ENCODE measurements around the gene AKAP9.
"Not testable (repeated sequence)": the region's sequence is repeated elsewhere in the genome, so short reads cannot be mapped to it uniquely, and the experiment has no call there.

Gene AKAP9

GRCh38 chr7:92135052-92135889, 194.6 kb downstream of the AKAP9 start:
- peak; percentile 9 to 24 for DNase-seq

GRCh38 chr7:92137557-92137956, 196.9 kb downstream of the AKAP9 start:
- no peak for DNase-seq

- no peak for DNase-seq
These were observed 200.5 kb downstream of the AKAP9 start for GRCh38 chr7:92141161-92141560.

GRCh38 chr7:92142791-92143190, 202.1 kb downstream of the AKAP9 start:
- not testable (repeated sequence) for DNase-seq

GRCh38 chr7:92143192-92143880, 202.7 kb downstream of the AKAP9 start:
- DNase-seq, result not testable (repeated sequence)

GRCh38 chr7:92149736-92150239, 209.1 kb downstream of the AKAP9 start:
- no peak for DNase-seq

- no peak for DNase-seq
These were observed 209.9 kb downstream of the AKAP9 start for GRCh38 chr7:92150450-92151017.

- peak; percentile 31 to 34 for DNase-seq
These were observed 214.6 kb downstream of the AKAP9 start for GRCh38 chr7:92155108-92155739.

- no peak for DNase-seq
These were observed 216.3 kb downstream of the AKAP9 start for GRCh38 chr7:92156990-92157389.

GRCh38 chr7:92158660-92159575, 218.3 kb downstream of the AKAP9 start:
- DNase-seq, result no peak
